NCI-H510A (cell line): ENCODE measurements around the gene RNF5.
A peak's percentile ranks its signal among the peaks of the same experiment; 100 is the strongest.

Source experiments
- DNase-seq: peaks from one replicate; lab custom pipeline; 2025; lab: John Stamatoyannopoulos, UW

RNF5 gene

GRCh38 chr6:32151863-32152768 is 26.1 kb upstream of the RNF5 start, which contains the start of gene PRRT1:
TSS of gene PRRT1 (minus strand) at chr6:32151939. CDS start at chr6:32151827, 112 bp downstream.
- no peak for DNase-seq

- no peak for DNase-seq
Measured at GRCh38 chr6:32152769-32153563, 25.2 kb upstream of the RNF5 start.

GRCh38 chr6:32153564-32154513 is 24.4 kb upstream of the RNF5 start, which contains the start of gene PPT2:
TSS of gene PPT2 (plus strand) at chr6:32154141. CDS start at chr6:32154595, 454 bp downstream.
- DNase-seq, result peak; percentile 78

- DNase-seq, result peak; percentile 79
Measured at GRCh38 chr6:32154514-32155161, 23.6 kb upstream of the RNF5 start.

- no peak for DNase-seq
Measured at GRCh38 chr6:32156891-32157290, 21.3 kb upstream of the RNF5 start.

- no peak for DNase-seq
Measured at GRCh38 chr6:32158052-32158451, 20.2 kb upstream of the RNF5 start.

GRCh38 chr6:32163559-32164258 is 14.5 kb upstream of the RNF5 start:
- no peak for DNase-seq

GRCh38 chr6:32164295-32164694 is 13.9 kb upstream of the RNF5 start, which contains the start of gene EGFL8:
TSS of gene EGFL8 (plus strand) at chr6:32164595. CDS start at chr6:32166166, 1,571 bp downstream.
- no peak for DNase-seq

- no peak for DNase-seq
Measured at GRCh38 chr6:32166411-32167061, 11.7 kb upstream of the RNF5 start.

GRCh38 chr6:32167154-32167760 is 10.9 kb upstream of the RNF5 start:
- no peak for DNase-seq

- DNase-seq, result no peak
Measured at GRCh38 chr6:32167761-32168262, 10.4 kb upstream of the RNF5 start.

- DNase-seq, result no peak
Measured at GRCh38 chr6:32168350-32168749, 9.9 kb upstream of the RNF5 start.

- no peak for DNase-seq
Measured at GRCh38 chr6:32168807-32169591, 9.2 kb upstream of the RNF5 start.

- DNase-seq, result no peak
Measured at GRCh38 chr6:32170294-32170693, 7.9 kb upstream of the RNF5 start.

GRCh38 chr6:32171234-32171633 is 7.0 kb upstream of the RNF5 start:
- DNase-seq, result no peak

GRCh38 chr6:32173051-32173727 is 5.0 kb upstream of the RNF5 start:
- no peak for DNase-seq

- DNase-seq, result no peak
Measured at GRCh38 chr6:32174416-32174815, 3.8 kb upstream of the RNF5 start.

GRCh38 chr6:32175322-32175710 is 2.9 kb upstream of the RNF5 start:
- DNase-seq, result no peak
